Peyer's patch (tissue), 4 donors: ENCODE measurements around the gene RADIL.

ENCODE experiments used
- CTCF ChIP-seq, 6 experiments: fragments of 450-650 bp in 4 of 6; fragments of 200-600 bp in 2 of 6; sonication (generic) in 1 of 6; IDR thresholded peaks; one replicate each; pipeline ENCODE4 v1.5.1; 2017 to 2019; ENCODE audit warnings: antibody characterized with exemption in 6 of 6, mild to moderate bottlenecking in 3 of 6, moderate library complexity in 1 of 6
- POLR2A ChIP-seq, 2 donors: fragments of 450-650 bp; IDR thresholded peaks; one replicate each; pipeline ENCODE4 v1.5.1; 2017; ENCODE audit warnings: antibody characterized with exemption in 2 of 2, mild to moderate bottlenecking in 2 of 2, moderate library complexity in 2 of 2

- no peak for TF ChIP-seq CTCF (IDR thresholded peaks at IDR 0.05)
- no peak for TF ChIP-seq POLR2A (IDR thresholded peaks at IDR 0.05)
These were observed 6.2 kb upstream of the RADIL start for GRCh38 chr7:4889682-4890081.
